ENCODE results near the gene SCAANT1. TPM values are rescaled to one million over a fixed set of nuclear protein-coding genes. Genes with fewer than 3 reads are reported as not detected.

The SCAANT1 gene
- total and polyA plus RNA-seq, 3 experiments from 2014 or later: not detected

DNA sequence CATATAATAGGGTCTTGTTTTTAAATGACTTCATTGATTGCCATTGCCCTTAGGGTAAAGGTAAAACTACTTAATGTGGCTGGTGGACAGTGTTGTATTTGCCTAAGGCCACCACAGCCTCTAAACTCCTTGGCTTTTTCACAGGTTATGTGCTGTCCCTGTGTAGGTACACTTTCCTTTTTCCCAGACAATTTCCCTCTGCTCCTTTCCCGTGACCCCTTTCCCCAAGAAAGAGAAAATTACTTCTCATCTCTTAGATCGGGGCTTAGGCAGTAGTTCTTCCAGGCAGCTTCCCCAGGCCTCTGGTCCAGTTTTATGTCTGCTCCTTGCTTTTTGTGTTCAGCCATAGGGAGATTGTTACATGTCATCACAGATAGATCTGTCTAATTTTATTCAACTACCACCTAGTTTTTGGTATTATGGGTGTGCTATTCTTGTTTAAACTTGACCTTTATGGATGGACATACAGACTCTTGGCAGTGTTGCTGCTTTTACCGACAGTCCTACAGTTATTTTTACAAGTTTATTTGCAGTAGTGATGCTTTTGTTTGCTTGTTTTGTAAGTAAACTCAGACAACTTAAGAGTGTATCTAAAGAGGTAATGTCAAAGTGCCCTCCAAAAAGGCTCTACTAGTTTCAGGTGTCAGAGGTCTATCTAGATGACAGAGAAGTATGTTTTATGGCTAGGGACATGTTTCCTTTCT is 20.5 kb upstream of the SCAANT1 start:
- no peak overlapping the region for H3K27ac ChIP-seq (ENCODE audit: low read depth, low read length)
- H3K9me3 ChIP-seq (ENCODE audit: low read length): no peaks in the 10 kb centered on the region
- Mint-ChIP-seq H3K27ac (peak overlapping the region; percentile 51 to 91 (median 86)), H3K4me3 (peak overlapping the region in 1 of 7 donors; percentile 33), H3K27me3 (no peaks in the 10 kb centered on the region), H3K36me3 (peaks cover 0 to 19% (median 10%) of the 10 kb centered on the region in 3 donors), H3K9me3 (no peaks in the 10 kb centered on the region), H3K4me1 (peaks cover 73 to 90% (median 90%) of the 10 kb centered on the region in 3 donors)
- peaks cover 36% of the 10 kb centered on the region for H3K4me1 ChIP-seq (ENCODE audit: insufficient read depth, low read length)
- H3K4me3 ChIP-seq (ENCODE audit: low read length): no peak overlapping the region
- no peaks in the 10 kb centered on the region for H3K36me3 ChIP-seq (ENCODE audit: insufficient read depth, low read length)
- DNase-seq: no peak
- ChIA-PET POLR2A (no interaction called here), CTCF (no interaction called here)
- no peaks in the 10 kb centered on the region for H3K27me3 ChIP-seq (ENCODE audit: insufficient read depth, low read length, poor library complexity, severe bottlenecking)

DNA sequence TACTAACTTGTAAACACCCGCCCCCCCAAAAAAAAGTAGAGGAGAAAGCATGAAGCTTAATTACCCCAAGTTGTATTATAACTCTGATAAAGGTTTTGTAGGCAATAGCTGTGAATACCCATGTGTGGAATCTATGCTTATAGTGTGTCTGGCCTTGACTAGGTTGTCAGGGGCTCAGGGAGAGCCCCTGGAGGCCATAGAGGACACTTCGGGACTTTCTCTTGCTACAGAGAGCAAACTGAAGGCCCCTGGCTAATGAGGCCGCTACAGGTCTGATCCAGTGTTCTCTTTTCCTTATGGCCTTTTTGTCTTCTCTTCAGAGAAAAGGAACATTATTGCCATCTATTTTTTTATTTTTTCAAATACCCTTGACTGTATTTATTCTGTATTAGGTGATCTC is 19.1 kb upstream of the SCAANT1 start:
- Mint-ChIP-seq H3K9me3 (no peaks in the 10 kb centered on the region), H3K4me3 (no peak overlapping the region), H3K36me3 (peaks cover 0 to 32% (median 16%) of the 10 kb centered on the region in 3 donors), H3K27me3 (no peaks in the 10 kb centered on the region), H3K4me1 (peaks cover 63 to 88% (median 87%) of the 10 kb centered on the region in 3 donors), H3K27ac (peak overlapping the region in 6 of 8 donors; percentile 8 to 43 (median 30))
- no peak for DNase-seq
- peaks cover 36% of the 10 kb centered on the region for H3K4me1 ChIP-seq (ENCODE audit: insufficient read depth, low read length)
- H3K4me3 ChIP-seq (ENCODE audit: low read length): no peak overlapping the region
- H3K9me3 ChIP-seq (ENCODE audit: low read length): no peaks in the 10 kb centered on the region
- H3K27ac ChIP-seq (ENCODE audit: low read depth, low read length): no peak overlapping the region
- CTCF ChIA-PET: no interaction called here
- POLR2A ChIA-PET: no interaction called here
- H3K27me3 ChIP-seq (ENCODE audit: insufficient read depth, low read length, poor library complexity, severe bottlenecking): no peaks in the 10 kb centered on the region
- H3K36me3 ChIP-seq (ENCODE audit: insufficient read depth, low read length): no peaks in the 10 kb centered on the region

DNA sequence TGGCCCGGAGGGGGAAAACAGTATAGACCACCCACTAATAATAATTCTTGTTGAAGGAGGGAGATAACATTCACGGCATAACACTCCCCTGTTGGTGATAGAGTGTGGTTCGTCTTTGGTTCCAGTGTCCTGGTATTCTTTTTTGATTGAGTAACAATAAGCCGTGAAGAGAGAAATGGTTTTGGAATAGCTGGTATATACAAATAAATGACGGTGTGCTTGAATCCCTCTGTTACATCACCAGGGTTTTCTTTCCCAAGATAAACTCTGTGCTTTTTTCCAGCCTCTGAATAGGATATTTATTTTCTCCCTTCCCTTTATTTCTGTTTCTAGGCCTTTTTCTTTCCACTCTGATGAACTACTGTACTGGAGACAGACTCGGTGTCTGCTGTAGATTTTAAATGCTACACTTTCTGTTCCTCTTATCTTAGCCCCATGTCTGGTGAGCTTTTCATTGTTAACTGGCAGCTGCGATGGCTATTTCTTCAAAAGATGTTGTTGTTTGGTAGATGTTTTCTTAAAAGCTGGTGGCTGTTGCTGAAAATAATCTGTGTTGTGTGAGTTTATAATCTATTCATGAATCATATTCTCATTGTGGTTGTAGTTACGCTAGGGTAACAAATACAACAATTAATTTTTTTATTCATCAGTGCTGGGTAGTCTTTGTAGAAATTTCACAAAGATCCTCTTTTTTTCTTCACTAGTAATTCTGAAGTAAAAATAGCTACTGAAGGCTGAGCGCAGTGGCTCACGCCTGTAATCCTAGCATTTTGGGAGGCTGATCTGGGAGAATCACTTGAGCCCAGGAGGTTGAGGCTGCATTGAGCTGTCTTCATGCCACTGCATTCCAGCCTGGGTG is 15.5 kb upstream of the SCAANT1 start:
- peaks cover 10% of the 10 kb centered on the region for H3K4me1 ChIP-seq (ENCODE audit: insufficient read depth, low read length)
- ChIA-PET CTCF (interaction anchor here (1.1 kb wide), 1 partner anchor 67 kb away, joined by 3 read pairs; no protein-coding TSS in a partner anchor), POLR2A (no interaction called here)
- no peak overlapping the region for H3K27ac ChIP-seq (ENCODE audit: low read depth, low read length)
- no peaks in the 10 kb centered on the region for H3K27me3 Mint-ChIP-seq
- no peak for DNase-seq
- peaks cover 6% of the 10 kb centered on the region for H3K36me3 ChIP-seq (ENCODE audit: insufficient read depth, low read length)
- no peak overlapping the region for H3K4me3 ChIP-seq (ENCODE audit: low read length)
- H3K9me3 Mint-ChIP-seq: no peaks in the 10 kb centered on the region
- no peaks in the 10 kb centered on the region for H3K9me3 ChIP-seq (ENCODE audit: low read length)
- H3K36me3 Mint-ChIP-seq: peaks cover 10 to 65% (median 31%) of the 10 kb centered on the region in 3 donors
- H3K4me3 Mint-ChIP-seq: no peak overlapping the region
- H3K4me1 Mint-ChIP-seq: peaks cover 52 to 79% (median 75%) of the 10 kb centered on the region in 3 donors
- no peaks in the 10 kb centered on the region for H3K27me3 ChIP-seq (ENCODE audit: insufficient read depth, low read length, poor library complexity, severe bottlenecking)
- H3K27ac Mint-ChIP-seq: peak overlapping the region in 5 of 8 donors; percentile 19 to 86 (median 40)

- CTCF ChIA-PET: no interaction called here
- peak overlapping the region in 4 of 8 donors; percentile 14 to 64 (median 46) for H3K27ac Mint-ChIP-seq
- no peak overlapping the region for H3K27ac ChIP-seq (ENCODE audit: low read depth, low read length)
Measured at GRCh38 chr3:63926309-63926708, 14.1 kb upstream of the SCAANT1 start.

DNA sequence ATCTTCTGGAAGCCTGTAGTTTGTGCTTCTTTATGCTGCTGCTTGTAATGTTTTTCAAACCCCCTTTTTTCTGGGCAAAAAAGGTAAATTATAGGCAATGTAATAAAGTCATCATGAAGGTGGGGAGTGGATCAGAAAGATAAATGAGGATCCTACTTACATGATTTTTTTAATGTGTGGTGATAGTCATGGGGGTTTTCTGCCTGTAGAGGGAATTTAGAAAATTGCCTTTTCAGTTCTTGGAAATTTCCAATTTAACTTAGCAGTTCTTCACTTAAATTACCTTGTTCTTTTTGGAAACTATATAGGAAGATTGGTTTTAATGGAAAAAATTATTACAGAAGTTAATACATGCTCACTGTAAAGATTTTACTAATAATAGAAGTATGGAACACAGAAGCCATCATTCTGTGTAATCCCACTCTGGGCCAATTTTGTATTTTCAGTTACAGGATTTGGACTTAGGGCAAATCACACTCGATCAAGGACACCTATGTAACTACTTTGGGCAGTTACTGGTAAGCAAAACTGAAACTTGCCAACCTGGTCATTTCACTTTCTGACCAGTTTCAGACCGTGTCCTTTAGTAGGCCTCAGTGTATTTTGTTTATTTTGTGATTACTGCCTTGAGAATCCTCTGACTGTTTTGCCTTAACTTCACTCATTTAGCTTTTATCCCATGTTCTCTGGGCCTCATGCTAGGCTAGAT is 10.5 kb upstream of the SCAANT1 start:
- Mint-ChIP-seq H3K27me3 (no peaks in the 10 kb centered on the region), H3K9me3 (no peaks in the 10 kb centered on the region), H3K36me3 (peaks cover 10 to 88% (median 23%) of the 10 kb centered on the region in 3 donors), H3K4me1 (peaks cover 31 to 82% (median 68%) of the 10 kb centered on the region in 3 donors), H3K27ac (peak overlapping the region in 2 of 8 donors; percentile 7 to 17), H3K4me3 (no peak overlapping the region)
- CTCF ChIA-PET: no interaction called here
- H3K27me3 ChIP-seq (ENCODE audit: insufficient read depth, low read length, poor library complexity, severe bottlenecking): no peaks in the 10 kb centered on the region
- no peaks in the 10 kb centered on the region for H3K4me1 ChIP-seq (ENCODE audit: insufficient read depth, low read length)
- peaks cover 9% of the 10 kb centered on the region for H3K36me3 ChIP-seq (ENCODE audit: insufficient read depth, low read length)
- no peak overlapping the region for H3K27ac ChIP-seq (ENCODE audit: low read depth, low read length)
- POLR2A ChIA-PET: no interaction called here
- no peak for DNase-seq
- no peaks in the 10 kb centered on the region for H3K9me3 ChIP-seq (ENCODE audit: low read length)
- H3K4me3 ChIP-seq (ENCODE audit: low read length): no peak overlapping the region

More at GRCh38 chr3:63926309-63926708, 14.1 kb upstream of the SCAANT1 start:
- no peaks in the 10 kb centered on the region for H3K9me3 ChIP-seq (ENCODE audit: low read length)
- no peaks in the 10 kb centered on the region for H3K27me3 ChIP-seq (ENCODE audit: insufficient read depth, low read length, poor library complexity, severe bottlenecking)
- no peaks in the 10 kb centered on the region for H3K4me1 ChIP-seq (ENCODE audit: insufficient read depth, low read length)
- DNase-seq: no peak
- no peaks in the 10 kb centered on the region for H3K27me3 Mint-ChIP-seq
- POLR2A ChIA-PET: no interaction called here
- H3K36me3 ChIP-seq (ENCODE audit: insufficient read depth, low read length): peaks cover 6% of the 10 kb centered on the region
- H3K4me1 Mint-ChIP-seq: peaks cover 43 to 76% (median 67%) of the 10 kb centered on the region in 3 donors
- no peak overlapping the region for H3K4me3 Mint-ChIP-seq
- H3K4me3 ChIP-seq (ENCODE audit: low read length): no peak overlapping the region
- no peaks in the 10 kb centered on the region for H3K9me3 Mint-ChIP-seq
- H3K36me3 Mint-ChIP-seq: peaks cover 10 to 76% (median 31%) of the 10 kb centered on the region in 3 donors

GRCh38 chr3:63921741-63922482 is 9.7 kb upstream of the SCAANT1 start:
- Histone ChIP-seq H3K27me3 (ENCODE audit: insufficient read depth, low read length, poor library complexity, severe bottlenecking) (no peaks in the 10 kb centered on the region), H3K4me1 (ENCODE audit: insufficient read depth, low read length) (no peaks in the 10 kb centered on the region), H3K36me3 (ENCODE audit: insufficient read depth, low read length) (peaks cover 11% of the 10 kb centered on the region), H3K4me3 (ENCODE audit: low read length) (no peak overlapping the region), H3K9me3 (ENCODE audit: low read length) (no peaks in the 10 kb centered on the region), H3K27ac (ENCODE audit: low read depth, low read length) (no peak overlapping the region)
- CTCF ChIA-PET: no interaction called here
- H3K4me3 Mint-ChIP-seq: no peak overlapping the region
- peaks cover 10 to 88% (median 22%) of the 10 kb centered on the region in 3 donors for H3K36me3 Mint-ChIP-seq
- no peak for DNase-seq
- no peaks in the 10 kb centered on the region for H3K9me3 Mint-ChIP-seq
- POLR2A ChIA-PET: no interaction called here
- peaks cover 28 to 82% (median 67%) of the 10 kb centered on the region in 3 donors for H3K4me1 Mint-ChIP-seq
- H3K27me3 Mint-ChIP-seq: no peaks in the 10 kb centered on the region
- peak overlapping the region in 4 of 8 donors; percentile 7 to 39 (median 26) for H3K27ac Mint-ChIP-seq

DNA sequence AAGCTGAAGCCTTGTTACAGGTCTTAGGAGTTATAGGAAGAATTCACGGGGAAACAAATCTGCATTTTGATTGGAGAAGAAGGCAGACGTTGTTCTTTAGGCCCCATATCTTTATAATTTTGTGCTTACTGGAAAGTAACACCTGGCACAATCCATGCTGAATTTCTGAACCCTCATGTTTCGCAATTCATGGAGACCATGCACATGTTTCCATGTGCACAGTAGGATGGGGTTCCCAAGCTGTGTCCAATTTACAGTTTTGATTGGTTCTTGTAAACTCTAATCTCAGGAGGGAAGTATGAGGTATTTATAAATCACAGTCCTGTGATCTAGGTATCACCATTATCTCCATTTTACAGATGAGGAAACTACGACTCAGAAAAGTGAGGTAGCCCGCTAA is 7.8 kb upstream of the SCAANT1 start:
- Histone ChIP-seq H3K36me3 (ENCODE audit: insufficient read depth, low read length) (peaks cover 9% of the 10 kb centered on the region), H3K4me3 (ENCODE audit: low read length) (no peak overlapping the region), H3K4me1 (ENCODE audit: insufficient read depth, low read length) (no peaks in the 10 kb centered on the region), H3K27me3 (ENCODE audit: insufficient read depth, low read length, poor library complexity, severe bottlenecking) (no peaks in the 10 kb centered on the region), H3K9me3 (ENCODE audit: low read length) (no peaks in the 10 kb centered on the region), H3K27ac (ENCODE audit: low read depth, low read length) (no peak overlapping the region)
- Mint-ChIP-seq H3K36me3 (peaks cover 10 to 84% (median 13%) of the 10 kb centered on the region in 3 donors), H3K4me3 (peak overlapping the region in 1 of 7 donors; percentile 36), H3K4me1 (peaks cover 27 to 78% (median 63%) of the 10 kb centered on the region in 3 donors), H3K27me3 (no peaks in the 10 kb centered on the region), H3K27ac (no peak overlapping the region), H3K9me3 (no peaks in the 10 kb centered on the region)
- ChIA-PET CTCF (no interaction called here), POLR2A (no interaction called here)
- no peak for DNase-seq
